ENCODE data around the gene KIF6. TPM values are rescaled to one million over a fixed set of nuclear protein-coding genes. Genes with fewer than 3 reads are reported as not detected.

KIF6 gene
- total and polyA plus RNA-seq, 2 of the 8 experiments (the other 6 are each of a cell fraction or from before 2014, with no cell fraction given) = 0.53 to 0.65 TPM

- CTCF ChIA-PET (ENCODE audit: partially characterized antibody) = interaction anchor here (0.6 to 6.3 kb wide), 27 partner anchors 7 to 1705 kb away, joined by 3 to 89 read pairs (median 4); partner anchors contain the start of gene KIF6
- POLR2A ChIA-PET (ENCODE audit: partially characterized antibody) = no interaction called here
Measured at GRCh38 chr6:39363280-39363679, 361.9 kb downstream of the KIF6 start.

More at GRCh38 chr6:39363280-39363679, 361.9 kb downstream of the KIF6 start:
- H3K18ac ChIP-seq (ENCODE audit: extremely low read depth, low read length) = no peak overlapping the region
- H2BK12ac ChIP-seq (ENCODE audit: low read depth, low read length) = no peak overlapping the region
- H3K9me3 ChIP-seq (ENCODE audit: insufficient read depth in 2 of 2, low read depth in 1 of 2, low read length in 1 of 2) = no peaks in the 10 kb centered on the region
- no peak for FAIRE-seq
- H4K91ac ChIP-seq (replicated peaks; ENCODE audit: insufficient read length, low read length) = no peak overlapping the region
- H2BK15ac ChIP-seq (ENCODE audit: low read length) = no peak overlapping the region
- no peak overlapping the region for H2BK5ac ChIP-seq (ENCODE audit: low read depth, low read length)
- H3K4me2 ChIP-seq (ENCODE audit: insufficient read depth in 1 of 2, low read depth in 2 of 2, low read length in 2 of 2) = no peak overlapping the region
- no peak overlapping the region for H3K14ac ChIP-seq (ENCODE audit: insufficient read length)
- no peak overlapping the region for H2BK120ac ChIP-seq (replicated peaks; ENCODE audit: low read depth, low read length)
- no peak overlapping the region for H3K23ac ChIP-seq (ENCODE audit: insufficient read length)
- H2AFZ ChIP-seq (ENCODE audit: low read length) = no peak overlapping the region
- H3K79me1 ChIP-seq (ENCODE audit: low read depth, low read length) = no peaks in the 10 kb centered on the region
- TF ChIP-seq ZNF274 (IDR thresholded peaks at IDR 0.05; ENCODE audit: borderline replicate concordance, extremely low read depth, low read length) (no peak), YY1 (IDR thresholded peaks at IDR 0.05; ENCODE audit: low read depth, low read length) (no peak)
- TF ChIP-seq, protein P1, sequence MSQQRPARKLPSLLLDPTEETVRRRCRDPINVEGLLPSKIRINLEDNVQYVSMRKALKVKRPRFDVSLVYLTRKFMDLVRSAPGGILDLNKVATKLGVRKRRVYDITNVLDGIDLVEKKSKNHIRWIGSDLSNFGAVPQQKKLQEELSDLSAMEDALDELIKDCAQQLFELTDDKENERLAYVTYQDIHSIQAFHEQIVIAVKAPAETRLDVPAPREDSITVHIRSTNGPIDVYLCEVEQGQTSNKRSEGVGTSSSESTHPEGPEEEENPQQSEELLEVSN (IDR thresholded peaks at IDR 0.05) = no peak
- H4K20me1 ChIP-seq (replicated peaks in 1 of 2; ENCODE audit: control insufficient read depth in 1 of 2, insufficient read depth in 2 of 2, low read length in 2 of 2) = no peaks in the 10 kb centered on the region
- H3K4ac ChIP-seq (replicated peaks; ENCODE audit: insufficient read length, low read depth, low read length) = no peak overlapping the region
- no peak overlapping the region for H3K56ac ChIP-seq (replicated peaks; ENCODE audit: insufficient read length, low read depth, low read length)
- no peaks in the 10 kb centered on the region for H3K36me3 ChIP-seq (ENCODE audit: control insufficient read depth in 2 of 4, insufficient read depth in 4 of 4, low read length in 3 of 4)
- no peak overlapping the region for H2BK20ac ChIP-seq (ENCODE audit: low read length)
- DNase-seq (ENCODE audit: low read depth in 1 of 2, low spot score in 2 of 2) = no peak
- H3K27ac ChIP-seq (ENCODE audit: low read depth, low read length) = no peak overlapping the region
- H4K5ac ChIP-seq (ENCODE audit: insufficient read length, low read depth, low read length) = no peak overlapping the region
- 84% methylated on average over 8 of the region's 8 CpGs; no CpG with 5 or more reads in 1 of the 2 experiments for WGBS, 2 experiments (ENCODE audit: extremely low coverage in 1 of 2, insufficient coverage in 1 of 2, insufficient read length in 1 of 2, insufficient replicate concordance in 2 of 2, low coverage in 1 of 2, low lambda C conversion rate in 2 of 2, missing lambda C conversion rate in 1 of 2)
- H3K23me2 ChIP-seq (ENCODE audit: low read depth, low read length) = peaks cover 2% of the 10 kb centered on the region; the same call in 1 of the 2 replicates
- H3K27me3 ChIP-seq (replicated peaks in 1 of 4; ENCODE audit: control insufficient read depth in 3 of 4, extremely low read depth in 1 of 4, insufficient read depth in 3 of 4, low read length in 3 of 4) = no peaks in the 10 kb centered on the region
- no peak overlapping the region for H3K4me3 ChIP-seq (ENCODE audit: extremely low read depth in 1 of 4, insufficient read depth in 2 of 4, low read depth in 3 of 4, low read length in 4 of 4)
- H3K79me2 ChIP-seq (ENCODE audit: control insufficient read depth in 1 of 2, insufficient read depth in 2 of 2, low read length in 2 of 2) = no peaks in the 10 kb centered on the region
- no peak overlapping the region for H3K9ac ChIP-seq (replicated peaks in 1 of 4; ENCODE audit: extremely low read depth in 1 of 4, low read depth in 3 of 4, low read length in 3 of 4)
- peaks cover 0 to 7% (median 2%) of the 10 kb centered on the region in 4 experiments; a peak in 4 of 7 replicates for H3K4me1 ChIP-seq (replicated peaks in 1 of 4; ENCODE audit: control insufficient read depth in 3 of 4, insufficient read depth in 4 of 4, low read length in 3 of 4)
- no peak overlapping the region for H4K8ac ChIP-seq (ENCODE audit: extremely low read depth, insufficient read depth, low read length)
- H2AK5ac ChIP-seq (ENCODE audit: low read depth, low read length) = no peak overlapping the region

Measured in H1 (cell line).